GM20431 (cell line): ENCODE measurements around the gene HNF1A.
"Not testable (repeated sequence)": the region's sequence is repeated elsewhere in the genome, so short reads cannot be mapped to it uniquely, and the experiment has no call there.

Experiments used
- in situ Hi-C: fragments of 300-500 bp; cut with MseI, MboI; formaldehyde crosslinking; loops from one replicate; pipeline ENCODE4 v1.15.0; 2020; ENCODE audit warnings: low sequenced_read_pairs; ENCODE audit not compliant: unreplicated experiment

The HNF1A gene

DNA sequence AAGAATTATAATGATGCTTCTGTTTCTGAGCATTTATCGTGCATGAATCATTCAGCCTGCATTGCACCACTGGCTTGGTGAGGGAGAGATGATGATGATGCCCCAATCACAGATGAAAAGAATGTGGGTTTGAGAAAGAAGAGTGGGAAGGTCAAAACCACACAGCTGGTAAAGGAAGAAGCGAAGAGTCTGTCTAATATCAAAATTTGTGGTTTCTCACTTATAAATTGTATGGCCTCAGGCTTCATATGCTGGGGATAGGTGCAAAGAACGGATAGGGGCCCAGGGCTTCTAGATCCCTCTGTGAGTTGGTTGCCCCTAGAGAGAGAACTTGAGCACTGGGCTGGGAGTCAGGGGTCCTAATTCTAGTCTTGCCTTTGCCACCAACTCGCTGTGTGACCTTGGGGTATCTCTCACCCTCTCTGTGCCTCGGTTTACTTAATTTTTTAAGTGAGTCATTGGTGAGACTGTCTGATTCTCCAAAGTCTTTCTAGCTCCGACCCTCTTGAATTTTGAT is 58.5 kb downstream of the HNF1A start:
- in situ Hi-C loops: no loop called here

DNA sequence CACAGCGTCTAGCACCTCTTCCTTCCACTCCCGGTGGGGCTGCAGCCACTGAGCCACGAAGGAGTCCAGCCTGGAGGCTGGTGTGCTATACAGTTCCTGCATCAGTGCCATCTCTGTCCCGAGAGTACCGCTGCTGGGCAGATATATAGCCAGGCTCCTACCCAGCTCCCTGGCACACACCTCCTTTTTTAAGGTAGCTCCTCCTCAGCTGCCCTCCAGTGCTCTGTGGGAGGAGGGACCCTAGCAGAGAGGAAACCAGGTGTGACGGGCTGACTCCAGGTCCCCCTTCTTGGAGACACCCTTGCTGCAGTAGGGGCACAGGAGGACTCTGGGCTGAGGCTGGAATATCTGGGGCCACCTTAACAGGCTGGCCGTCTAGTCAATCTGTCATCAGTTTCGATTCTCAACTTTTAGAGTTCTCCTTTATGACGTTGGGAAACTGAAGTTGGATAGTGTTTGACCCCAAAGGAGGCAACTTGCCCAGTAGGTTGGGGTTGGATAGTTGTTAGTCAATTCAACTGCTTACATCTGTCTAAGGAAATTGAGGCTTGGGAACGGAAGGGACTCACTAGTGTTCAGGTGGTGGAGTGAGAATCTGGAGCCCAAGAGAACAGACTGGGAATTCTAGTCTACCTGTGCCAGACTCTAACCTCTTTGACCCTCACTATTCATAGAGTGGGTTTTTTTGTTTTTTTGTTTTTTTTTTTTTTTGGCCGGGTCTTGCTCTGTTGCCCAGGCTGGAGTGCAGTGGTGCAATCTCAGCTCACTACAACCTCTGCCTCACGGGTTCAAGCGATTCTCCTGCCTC is 60.7 kb downstream of the HNF1A start, which contains the start of gene OASL:
TSS of gene OASL (minus strand) at position 386 of the 808 bp plus-strand sequence. CDS start at position 111, 275 bp downstream.
- in situ Hi-C loops: no loop called here

DNA sequence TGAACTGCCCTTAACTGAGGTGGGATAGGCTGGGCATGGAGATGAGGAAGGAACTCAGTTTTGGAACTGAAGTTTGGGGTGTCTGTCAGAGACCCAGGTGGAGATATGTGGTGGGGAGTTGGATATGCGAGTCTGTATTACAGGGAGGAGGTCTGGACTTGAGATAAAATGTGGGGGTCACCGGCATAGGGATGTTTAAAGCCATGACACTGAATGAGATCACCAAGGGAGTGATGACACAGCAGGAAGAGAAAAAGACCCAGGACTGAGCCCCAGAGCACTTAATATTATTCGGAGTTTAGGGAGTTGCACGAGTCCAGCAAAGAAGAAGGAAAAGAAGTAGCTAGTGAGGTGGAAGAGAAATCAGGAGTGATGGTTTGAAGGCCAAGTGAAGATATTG is 64.7 kb downstream of the HNF1A start:
- in situ Hi-C loops: no loop called here

DNA sequence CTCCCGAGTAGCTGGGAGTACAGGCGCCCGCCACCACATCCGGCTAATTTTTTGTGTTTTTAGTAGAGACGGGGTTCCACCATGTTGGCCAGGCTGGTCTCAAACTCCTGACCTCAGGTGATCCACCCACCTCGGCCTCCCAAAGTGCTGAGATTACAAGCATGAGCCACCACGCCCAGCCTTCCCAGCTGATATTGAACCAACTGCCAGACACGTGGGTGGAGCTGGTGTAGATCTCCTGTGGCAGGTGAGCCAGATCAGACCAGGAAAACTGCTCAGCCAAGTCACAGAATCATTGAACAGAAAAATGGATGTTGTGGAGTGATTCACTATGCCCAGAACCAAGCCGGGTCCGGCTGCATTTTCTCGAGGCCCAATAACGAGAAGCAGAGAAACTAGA is 69.1 kb downstream of the HNF1A start:
- in situ Hi-C loops: not testable (repeated sequence)

DNA sequence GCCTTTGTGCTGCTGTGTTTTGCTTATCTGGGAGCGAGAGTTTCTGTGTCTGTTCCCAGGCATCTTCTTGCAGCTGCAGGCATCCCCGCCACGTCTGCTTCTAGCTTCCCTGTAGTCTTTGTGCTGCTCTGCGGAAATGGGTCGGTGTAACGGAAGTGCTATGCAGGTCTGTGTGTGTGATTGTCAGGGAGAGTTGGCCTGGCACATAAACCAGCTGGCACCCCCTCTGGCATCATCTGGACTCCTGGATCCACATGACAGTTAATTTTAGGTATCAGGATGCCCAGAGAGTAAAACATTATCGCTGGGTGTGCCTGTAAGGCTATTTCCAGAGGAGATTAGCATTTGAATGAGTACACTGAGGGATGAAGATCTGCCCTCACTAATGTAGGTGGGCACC is 70.1 kb downstream of the HNF1A start:
- in situ Hi-C loops: no loop called here

DNA sequence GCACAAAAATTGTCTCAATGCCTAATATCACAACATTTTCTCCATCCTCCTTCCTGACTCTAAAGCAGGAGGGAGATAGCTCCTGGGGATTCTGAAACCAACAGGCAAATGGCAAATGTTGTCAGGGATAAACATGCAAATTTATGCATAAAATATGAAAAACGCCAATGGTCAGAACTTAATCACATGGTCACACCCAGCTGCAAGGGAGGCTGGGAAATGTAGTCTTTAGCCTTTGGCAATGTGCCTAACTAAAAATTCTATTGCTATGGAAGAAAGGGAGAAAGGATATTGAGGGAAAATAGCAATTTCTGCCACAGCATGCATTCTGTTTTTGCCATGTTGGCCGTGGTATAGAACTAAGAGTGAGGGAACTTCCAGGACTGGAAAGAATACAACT is 72.4 kb downstream of the HNF1A start:
- in situ Hi-C loops: no loop called here
